ENCODE data around the gene NUP160. TPM values are rescaled to one million over a fixed set of nuclear protein-coding genes. Genes with fewer than 3 reads are reported as not detected.
A peak's percentile ranks its signal among the peaks of the same experiment; 100 is the strongest.

NUP160 gene
- total RNA-seq, 4 donors from 2014 or later, result 21.8 to 40.2 (median 30.7) TPM

GRCh38 chr11:47860536-47860935 is 12.4 kb upstream of the NUP160 start:
- TF ChIP-seq CTCF (IDR thresholded peaks at IDR 0.05), result no peak
- ATAC-seq (ENCODE audit: low FRiP score) (no peak), DNase-seq (ENCODE audit: low spot score) (no peak)

GRCh38 chr11:47857892-47858543 is 9.9 kb upstream of the NUP160 start:
- ATAC-seq (ENCODE audit: low FRiP score) (peak; percentile 80), DNase-seq (ENCODE audit: low spot score) (no peak)
- TF ChIP-seq CTCF (IDR thresholded peaks at IDR 0.05), result no peak

GRCh38 chr11:47857485-47857884 is 9.3 kb upstream of the NUP160 start:
- ATAC-seq (ENCODE audit: low FRiP score) (no peak), DNase-seq (ENCODE audit: low spot score) (no peak)
- no peak for TF ChIP-seq CTCF (IDR thresholded peaks at IDR 0.05)

- peak; percentile 71 for ATAC-seq (ENCODE audit: low FRiP score)
- no peak for DNase-seq (ENCODE audit: low spot score)
- no peak for TF ChIP-seq CTCF (IDR thresholded peaks at IDR 0.05)
Measured at GRCh38 chr11:47856186-47856585, 8.0 kb upstream of the NUP160 start.

- DNase-seq (ENCODE audit: low spot score) (no peak), ATAC-seq (ENCODE audit: low FRiP score) (no peak)
- TF ChIP-seq CTCF (IDR thresholded peaks at IDR 0.05), result no peak
Measured at GRCh38 chr11:47854667-47855066, 6.5 kb upstream of the NUP160 start.

GRCh38 chr11:47852053-47852452 is 3.9 kb upstream of the NUP160 start:
- no peak for TF ChIP-seq CTCF (IDR thresholded peaks at IDR 0.05)
- no peak for ATAC-seq (ENCODE audit: low FRiP score)
- DNase-seq (ENCODE audit: low spot score), result no peak

- no peak for ATAC-seq (ENCODE audit: low FRiP score)
- DNase-seq (ENCODE audit: low spot score), result no peak
- TF ChIP-seq CTCF (IDR thresholded peaks at IDR 0.05), result no peak
Measured at GRCh38 chr11:47850337-47850736, 2.2 kb upstream of the NUP160 start.

Data from omental fat pad (tissue), 4 donors.